ENCODE data around the gene UVRAG. TPM values are rescaled to one million over a fixed set of nuclear protein-coding genes. Genes with fewer than 3 reads are reported as not detected.

UVRAG gene
- total RNA-seq, 1 donor from 2014 or later: 20.2 TPM

GRCh38 chr11:75949023-75949672 is 134.1 kb downstream of the UVRAG start:
- TF ChIP-seq CTCF (IDR thresholded peaks at IDR 0.05): no peak
- H3K9me3 Mint-ChIP-seq (ENCODE audit: unreplicated experiment): no peaks in the 10 kb centered on the region
- no peaks in the 10 kb centered on the region for H3K27me3 Mint-ChIP-seq (ENCODE audit: unreplicated experiment)
- peaks cover 35% of the 10 kb centered on the region for H3K4me1 Mint-ChIP-seq (ENCODE audit: unreplicated experiment)
- no peaks in the 10 kb centered on the region for H3K36me3 Mint-ChIP-seq (ENCODE audit: unreplicated experiment)
- H3K4me3 Mint-ChIP-seq (ENCODE audit: unreplicated experiment): no peak overlapping the region
- DNase-seq (ENCODE audit: extremely low spot score, unreplicated experiment): no peak
- H3K27ac Mint-ChIP-seq (ENCODE audit: unreplicated experiment): no peak overlapping the region

- no peak for TF ChIP-seq CTCF (IDR thresholded peaks at IDR 0.05)
- peaks cover 45% of the 10 kb centered on the region for H3K4me1 Mint-ChIP-seq (ENCODE audit: unreplicated experiment)
These were observed 135.1 kb downstream of the UVRAG start for GRCh38 chr11:75950141-75950540.

DNA sequence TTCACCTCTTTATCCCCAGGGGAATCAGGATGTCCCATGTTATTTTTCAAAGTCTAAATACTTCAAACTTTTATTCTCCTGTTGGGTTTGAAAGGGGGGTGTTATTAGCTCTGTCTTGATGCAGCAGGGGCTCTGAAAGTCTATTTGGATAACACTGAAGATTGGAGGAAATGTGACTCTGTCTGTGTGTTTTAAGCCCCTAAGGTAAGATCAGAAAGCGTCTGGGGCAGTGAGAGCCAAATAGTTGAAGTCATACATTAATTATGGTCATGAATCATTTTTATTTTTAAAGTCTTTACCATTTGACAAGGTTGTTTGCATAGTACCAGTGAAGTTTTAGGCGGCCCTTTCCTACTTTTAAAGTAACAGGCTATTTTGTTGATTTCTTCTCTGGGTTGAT is 139.0 kb downstream of the UVRAG start:
- peaks cover 28% of the 10 kb centered on the region for H3K4me1 Mint-ChIP-seq (ENCODE audit: unreplicated experiment)
- TF ChIP-seq CTCF (IDR thresholded peaks at IDR 0.05): no peak
- H3K27me3 Mint-ChIP-seq (ENCODE audit: unreplicated experiment): no peaks in the 10 kb centered on the region
- no peaks in the 10 kb centered on the region for H3K9me3 Mint-ChIP-seq (ENCODE audit: unreplicated experiment)
- H3K4me3 Mint-ChIP-seq (ENCODE audit: unreplicated experiment): no peak overlapping the region
- DNase-seq (ENCODE audit: extremely low spot score, unreplicated experiment): no peak
- H3K27ac Mint-ChIP-seq (ENCODE audit: unreplicated experiment): peak overlapping the region; percentile 66
- peaks cover 2% of the 10 kb centered on the region for H3K36me3 Mint-ChIP-seq (ENCODE audit: unreplicated experiment)

More at GRCh38 chr11:75950141-75950540, 135.1 kb downstream of the UVRAG start:
- Mint-ChIP-seq H3K27me3 (ENCODE audit: unreplicated experiment) (no peaks in the 10 kb centered on the region), H3K36me3 (ENCODE audit: unreplicated experiment) (no peaks in the 10 kb centered on the region), H3K27ac (ENCODE audit: unreplicated experiment) (no peak overlapping the region), H3K9me3 (ENCODE audit: unreplicated experiment) (no peaks in the 10 kb centered on the region), H3K4me3 (ENCODE audit: unreplicated experiment) (no peak overlapping the region)
- no peak for DNase-seq (ENCODE audit: extremely low spot score, unreplicated experiment)

DNA sequence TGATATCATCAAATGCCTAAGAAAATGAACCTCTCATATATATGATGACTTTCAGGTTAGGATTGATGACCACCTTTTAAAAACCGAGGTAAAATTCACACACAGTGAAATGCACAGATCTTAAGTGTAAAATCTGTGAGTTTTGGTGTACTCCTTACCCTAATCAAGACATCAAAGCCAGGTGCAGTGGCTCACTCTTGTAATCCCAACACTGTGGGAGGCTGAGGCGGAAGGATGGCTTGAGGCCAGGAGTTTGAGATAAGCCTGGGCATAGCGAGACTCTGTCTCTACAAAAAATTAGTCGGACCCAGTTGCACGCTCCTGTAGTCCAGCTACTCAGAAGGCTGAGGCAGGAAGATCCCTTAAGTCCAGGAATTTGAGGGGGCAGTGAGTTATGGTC is 140.4 kb downstream of the UVRAG start:
- H3K36me3 Mint-ChIP-seq (ENCODE audit: unreplicated experiment): peaks cover 2% of the 10 kb centered on the region

DNA sequence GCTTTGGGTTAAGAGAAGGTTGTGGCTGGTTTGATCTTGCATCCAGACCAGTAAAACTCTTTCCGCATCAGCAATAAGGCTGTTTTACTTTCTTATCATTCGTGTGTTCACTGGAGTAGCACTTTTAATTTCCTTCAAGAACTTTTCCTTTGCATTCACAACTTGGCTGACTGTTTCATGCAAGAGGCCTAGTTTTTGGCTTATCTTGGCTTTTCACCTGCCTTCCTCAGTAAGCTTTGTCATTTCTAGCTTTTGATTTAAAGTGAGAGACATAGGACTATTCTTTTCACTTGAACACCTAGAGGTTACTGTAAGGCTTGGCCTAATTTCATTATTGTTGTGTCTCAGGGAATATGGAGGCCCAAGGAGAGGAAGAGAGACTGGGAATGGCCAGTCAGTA is 144.5 kb downstream of the UVRAG start:
- H3K27ac Mint-ChIP-seq (ENCODE audit: unreplicated experiment): no peak overlapping the region
- peaks cover 21% of the 10 kb centered on the region for H3K4me1 Mint-ChIP-seq (ENCODE audit: unreplicated experiment)
- DNase-seq (ENCODE audit: extremely low spot score, unreplicated experiment): no peak

More for the DNA sequence above, 140.4 kb downstream of the UVRAG start:
- Mint-ChIP-seq H3K9me3 (ENCODE audit: unreplicated experiment) (peaks cover 4% of the 10 kb centered on the region), H3K4me1 (ENCODE audit: unreplicated experiment) (peaks cover 28% of the 10 kb centered on the region), H3K27me3 (ENCODE audit: unreplicated experiment) (no peaks in the 10 kb centered on the region), H3K4me3 (ENCODE audit: unreplicated experiment) (no peak overlapping the region), H3K27ac (ENCODE audit: unreplicated experiment) (no peak overlapping the region)
- no peak for DNase-seq (ENCODE audit: extremely low spot score, unreplicated experiment)
- TF ChIP-seq CTCF (IDR thresholded peaks at IDR 0.05): no peak

More for the DNA sequence above, 144.5 kb downstream of the UVRAG start:
- TF ChIP-seq CTCF (IDR thresholded peaks at IDR 0.05): no peak
- H3K36me3 Mint-ChIP-seq (ENCODE audit: unreplicated experiment): peaks cover 17% of the 10 kb centered on the region
- no peak overlapping the region for H3K4me3 Mint-ChIP-seq (ENCODE audit: unreplicated experiment)
- no peaks in the 10 kb centered on the region for H3K27me3 Mint-ChIP-seq (ENCODE audit: unreplicated experiment)
- peaks cover 4% of the 10 kb centered on the region for H3K9me3 Mint-ChIP-seq (ENCODE audit: unreplicated experiment)

All from osteocyte (in vitro differentiated cells).